ENCODE data around the gene TMC1. TPM values are rescaled to one million over a fixed set of nuclear protein-coding genes. Genes with fewer than 3 reads are reported as not detected.
"Not testable (repeated sequence)": the region's sequence is repeated elsewhere in the genome, so short reads cannot be mapped to it uniquely, and the experiment has no call there.

TMC1 gene
- total RNA-seq (2021) (5.5 and 9.0 TPM in 2 replicates), Bru-seq, nascent RNA (percentile 41 among the genes with signal in this experiment), BruChase-seq, experiment 1, labeled RNA remaining after a 2-hour chase (percentile 54 among the genes with signal in this experiment), BruChase-seq, experiment 2, labeled RNA remaining after a 6-hour chase (percentile 32 among the genes with signal in this experiment)
- long read RNA-seq, partial matches to known transcripts: 1 of 14 reads
- long read RNA-seq, other reads (novel, unspliced or antisense): 12 of 14 reads

- BruUV-seq (replicated peaks); H3K79me2 ChIP-seq (ENCODE audit: low read depth); H2AFZ ChIP-seq; DNase-seq; H3K9me2 ChIP-seq (ENCODE audit: insufficient read depth); H3K36me3 ChIP-seq (ENCODE audit: low read depth); H3K9me3 ChIP-seq (ENCODE audit: insufficient read depth, low read depth); H3K4me2 ChIP-seq; H4K20me1 ChIP-seq (ENCODE audit: insufficient read depth); POLR2A ChIA-PET (ENCODE audit: unreplicated experiment); H3K27me3 ChIP-seq (ENCODE audit: insufficient read depth, low read depth); intact Hi-C loops (cut with micrococcal nuclease; ENCODE audit: unreplicated experiment); H3K4me3 ChIP-seq; CTCF ChIA-PET; H3K27ac ChIP-seq: not testable (repeated sequence)
- peaks cover 32% of the 10 kb centered on the region for H3F3A ChIP-seq (ENCODE audit: insufficient read depth, low read depth)
- peaks cover 31% of the 10 kb centered on the region for H3K4me1 ChIP-seq (replicated peaks; ENCODE audit: insufficient read depth)
Observed at GRCh38 chr9:72521416-72521815, at the start of gene TMC1. Gene TMC1, plus strand, starts transcription at chr9:72521608. Its CDS starts 127,041 bp downstream, at chr9:72648649.

GRCh38 chr9:72473474-72474261 lies 47.7 kb upstream of the TMC1 start:
- Histone ChIP-seq H3K4me2 (no peak overlapping the region), H3K4me3 (no peak overlapping the region), H4K20me1 (ENCODE audit: insufficient read depth) (no peaks in the 10 kb centered on the region), H3K27me3 (ENCODE audit: insufficient read depth, low read depth) (no peaks in the 10 kb centered on the region), H2AFZ (no peak overlapping the region), H3K9me3 (ENCODE audit: insufficient read depth, low read depth) (no peaks in the 10 kb centered on the region; the same call in 1 of the 2 replicates), H3K9me2 (ENCODE audit: insufficient read depth) (no peaks in the 10 kb centered on the region), H3K79me2 (ENCODE audit: low read depth) (no peaks in the 10 kb centered on the region), H3F3A (ENCODE audit: insufficient read depth, low read depth) (peaks cover 25% of the 10 kb centered on the region), H3K36me3 (ENCODE audit: low read depth) (no peaks in the 10 kb centered on the region), H3K27ac (no peak overlapping the region), H3K4me1 (replicated peaks; ENCODE audit: insufficient read depth) (peaks cover 31% of the 10 kb centered on the region)
- ChIA-PET CTCF (interaction anchor here (0.6 kb wide), 1 partner anchor 308 kb away, joined by 3 read pairs; no protein-coding TSS in a partner anchor), POLR2A (ENCODE audit: unreplicated experiment) (no interaction called here)
- intact Hi-C loops (cut with micrococcal nuclease; ENCODE audit: unreplicated experiment): no loop called here
- BruUV-seq (replicated peaks): no TSS peak
- no peak for DNase-seq
- TF ChIP-seq EZH2 (IDR thresholded peaks at IDR 0.05; ENCODE audit: low read depth): no peak
- no peak for TF ChIP-seq CTCF (conservative IDR thresholded peaks at IDR 0.05)

- Histone ChIP-seq H3K4me1 (replicated peaks; ENCODE audit: insufficient read depth) (peaks cover 40% of the 10 kb centered on the region), H3K4me2 (no peak overlapping the region), H3K9me2 (ENCODE audit: insufficient read depth) (no peaks in the 10 kb centered on the region), H4K20me1 (ENCODE audit: insufficient read depth) (no peaks in the 10 kb centered on the region), H3K9me3 (ENCODE audit: insufficient read depth, low read depth) (no peaks in the 10 kb centered on the region; the same call in 1 of the 2 replicates), H3K36me3 (ENCODE audit: low read depth) (no peaks in the 10 kb centered on the region), H3K27ac (no peak overlapping the region), H3F3A (ENCODE audit: insufficient read depth, low read depth) (peaks cover 30% of the 10 kb centered on the region), H3K4me3 (no peak overlapping the region), H3K27me3 (ENCODE audit: insufficient read depth, low read depth) (no peaks in the 10 kb centered on the region), H2AFZ (no peak overlapping the region), H3K79me2 (ENCODE audit: low read depth) (no peaks in the 10 kb centered on the region)
- intact Hi-C loops (cut with micrococcal nuclease; ENCODE audit: unreplicated experiment): loop anchor here (5.0 kb wide), 1 partner anchor 103 kb away; no protein-coding TSS in a partner anchor
- BruUV-seq (replicated peaks): no TSS peak
- ChIA-PET POLR2A (ENCODE audit: unreplicated experiment) (no interaction called here), CTCF (no interaction called here)
- no peak for TF ChIP-seq EZH2 (IDR thresholded peaks at IDR 0.05; ENCODE audit: low read depth)
- no peak for TF ChIP-seq CTCF (conservative IDR thresholded peaks at IDR 0.05)
- no peak for DNase-seq
Observed at GRCh38 chr9:72474676-72475075, 46.7 kb upstream of the TMC1 start.

Data from PC-9 (cell line).